Neural cell (in vitro differentiated cells): ENCODE measurements around the gene SFMBT2. TPM values are rescaled to one million over a fixed set of nuclear protein-coding genes. Genes with fewer than 3 reads are reported as not detected.

ENCODE experiments used
- H2AFZ ChIP-seq: fragments of 200-600, 300-800 bp; sonication (generic), shearing (Covaris generic); 2 replicates; pipeline ENCODE4 v1.6.0; 2014; ENCODE audit warnings: low read depth, mild to moderate bottlenecking, antibody characterized with exemption, low read length, moderate library complexity
- H3F3A ChIP-seq: fragments of 200-600 bp; shearing (Covaris generic); 2 replicates; pipeline ENCODE4 v1.6.1; 2016; ENCODE audit warnings: mild to moderate bottlenecking, moderate library complexity, mixed read lengths, antibody characterized with exemption, low read length; ENCODE audit not compliant: insufficient read depth, poor library complexity, severe bottlenecking
- H3K27ac ChIP-seq: fragments of 200-600, 300-800 bp; sonication (generic), shearing (Covaris generic); 2 replicates; pipeline ENCODE4 v1.5.1; 2014; ENCODE audit warnings: mild to moderate bottlenecking, low read length, moderate library complexity
- H3K27me3 ChIP-seq: fragments of 300-800, 200-600 bp; sonication (generic), shearing (Covaris generic); 2 replicates; pipeline ENCODE4 v1.6.0; 2014; ENCODE audit warnings: mild to moderate bottlenecking, low read depth, low read length, moderate library complexity; ENCODE audit not compliant: insufficient read depth
- H3K36me3 ChIP-seq: fragments of 300-800, 200-600 bp; sonication (generic), shearing (Covaris generic); 2 replicates; pipeline ENCODE4 v1.5.1; 2014; ENCODE audit warnings: mild to moderate bottlenecking, antibody characterized with exemption, low read length, moderate library complexity; ENCODE audit not compliant: insufficient read depth
- H3K4me2 ChIP-seq: fragments of 300-800, 200-600 bp; sonication (generic), shearing (Covaris generic); 2 replicates; pipeline ENCODE4 v1.6.0; 2014; ENCODE audit warnings: mild to moderate bottlenecking, low read length
- H3K4me3 ChIP-seq: fragments of 300-800, 200-600 bp; sonication (generic), shearing (Covaris generic); 2 replicates; pipeline ENCODE4 v1.5.1; 2014; ENCODE audit warnings: mild to moderate bottlenecking, low read length, moderate library complexity
- H3K79me2 ChIP-seq: fragments of 200-600 bp; shearing (Covaris generic); replicated peaks from 2 replicates; pipeline ENCODE4 v1.6.0; 2014; ENCODE audit warnings: mild to moderate bottlenecking, low read length, moderate library complexity; ENCODE audit not compliant: insufficient read depth
- H3K9ac ChIP-seq: fragments of 300-800, 200-600 bp; sonication (generic), shearing (Covaris generic); 2 replicates; pipeline ENCODE4 v1.6.1; 2016; ENCODE audit warnings: mild to moderate bottlenecking, low read length, mixed read lengths
- H3K9me2 ChIP-seq: fragments of 200-600 bp; shearing (Covaris generic); 2 replicates; pipeline ENCODE4 v1.6.1; 2016; ENCODE audit warnings: mild to moderate bottlenecking, low read length, mixed read lengths; ENCODE audit not compliant: insufficient read depth
- H3K9me3 ChIP-seq: fragments of 200-600, 300-800 bp; sonication (generic), shearing (Covaris generic); 2 replicates; pipeline ENCODE4 v1.6.1; 2016; ENCODE audit warnings: mild to moderate bottlenecking, mixed run types, low read length, moderate library complexity, mixed read lengths
- H4K20me1 ChIP-seq: fragments of 200-600 bp; shearing (Covaris generic); 2 replicates; pipeline ENCODE4 v1.6.1; 2016; ENCODE audit warnings: mild to moderate bottlenecking, mixed run types; ENCODE audit not compliant: insufficient read depth
- CTCF ChIP-seq: fragments of 450-650 bp; IDR thresholded peaks from 2 replicates; pipeline ENCODE4 v1.5.1; 2014; ENCODE audit warnings: antibody characterized with exemption, mild to moderate bottlenecking, moderate library complexity; ENCODE audit not compliant: poor library complexity, severe bottlenecking
- EP300 ChIP-seq: fragments of 450-650 bp; conservative IDR thresholded peaks from 2 replicates; pipeline ENCODE4 v1.6.1; 2014; ENCODE audit warnings: antibody characterized with exemption, mild to moderate bottlenecking, moderate library complexity; ENCODE audit not compliant: poor library complexity, severe bottlenecking
- EZH2 ChIP-seq: fragments of 200-600, 300-800 bp; shearing (Covaris generic), sonication (generic); IDR thresholded peaks from 2 replicates; pipeline ENCODE4 v1.6.1; 2014; ENCODE audit warnings: antibody characterized with exemption, low read length, borderline replicate concordance, mild to moderate bottlenecking; ENCODE audit not compliant: insufficient read depth, poor library complexity, severe bottlenecking
- POLR2AphosphoS5 ChIP-seq: IDR thresholded peaks from 2 replicates; pipeline ENCODE4 v1.6.1; 2012
- RAD21 ChIP-seq: fragments of 450-650 bp; conservative IDR thresholded peaks from 2 replicates; pipeline ENCODE4 v1.6.1; 2014; ENCODE audit warnings: antibody characterized with exemption, mild to moderate bottlenecking, moderate library complexity
- REST ChIP-seq: IDR thresholded peaks from 2 replicates; pipeline ENCODE4 v1.6.1; 2012; ENCODE audit warnings: borderline replicate concordance
- SMC3 ChIP-seq: fragments of 450-650 bp; conservative IDR thresholded peaks from 2 replicates; pipeline ENCODE4 v1.6.1; 2014; ENCODE audit warnings: antibody characterized with exemption, mild to moderate bottlenecking, moderate library complexity; ENCODE audit not compliant: poor library complexity
- TAF1 ChIP-seq: IDR thresholded peaks from 2 replicates; pipeline ENCODE4 v1.6.1; 2012; ENCODE audit warnings: low read depth
- polyA plus RNA-seq: library from polyadenylated mRNA; depleted of rRNA; stranded (reverse); fragments of >200 nt; gene quantifications from 2 replicates; pipeline ENCODE4 v1.2.3, GENCODE V29; 2014

SFMBT2 gene
- polyA plus RNA-seq, 1 donor from 2014 or later: 1.3 TPM

GRCh38 chr10:7282457-7282856, 128.4 kb downstream of the SFMBT2 start:
- peak; percentile 21 for TF ChIP-seq EP300
- TF ChIP-seq CTCF: no peak
- TF ChIP-seq RAD21: no peak
- TF ChIP-seq TAF1: no peak
- TF ChIP-seq EZH2: no peak
- TF ChIP-seq POLR2AphosphoS5: peak; percentile 57
- no peak for TF ChIP-seq SMC3

GRCh38 chr10:7281429-7281828, 129.4 kb downstream of the SFMBT2 start:
- Histone ChIP-seq H3K36me3 (no peaks in the 10 kb centered on the region), H3K9me2 (no peaks in the 10 kb centered on the region), H4K20me1 (no peaks in the 10 kb centered on the region), H3K79me2 (no peaks in the 10 kb centered on the region), H3K9me3 (no peaks in the 10 kb centered on the region), H3K9ac (no peak overlapping the region), H3F3A (no peaks in the 10 kb centered on the region), H3K4me2 (no peak overlapping the region), H3K27me3 (no peaks in the 10 kb centered on the region), H3K27ac (no peak overlapping the region), H3K4me3 (no peak overlapping the region), H2AFZ (no peak overlapping the region)
- TF ChIP-seq TAF1 (no peak), SMC3 (no peak), REST (no peak)

More at GRCh38 chr10:7282457-7282856, 128.4 kb downstream of the SFMBT2 start:
- H2AFZ ChIP-seq: no peak overlapping the region
- no peaks in the 10 kb centered on the region for H3K36me3 ChIP-seq
- no peaks in the 10 kb centered on the region for H3K9me3 ChIP-seq
- no peaks in the 10 kb centered on the region for H3K9me2 ChIP-seq
- H4K20me1 ChIP-seq: no peaks in the 10 kb centered on the region
- H3K9ac ChIP-seq: no peak overlapping the region
- no peak overlapping the region for H3K4me3 ChIP-seq
- H3K4me2 ChIP-seq: no peak overlapping the region
- no peaks in the 10 kb centered on the region for H3K27me3 ChIP-seq
- H3K27ac ChIP-seq: no peak overlapping the region
- H3K79me2 ChIP-seq: no peaks in the 10 kb centered on the region
- H3F3A ChIP-seq: no peaks in the 10 kb centered on the region

GRCh38 chr10:7279303-7279702, 131.5 kb downstream of the SFMBT2 start:
- Histone ChIP-seq H3K9me3 (no peaks in the 10 kb centered on the region), H4K20me1 (no peaks in the 10 kb centered on the region), H3K9me2 (no peaks in the 10 kb centered on the region), H3K36me3 (no peaks in the 10 kb centered on the region), H3F3A (no peaks in the 10 kb centered on the region), H3K27me3 (no peaks in the 10 kb centered on the region), H3K9ac (no peak overlapping the region), H3K4me3 (no peak overlapping the region), H3K4me2 (no peak overlapping the region), H2AFZ (no peak overlapping the region), H3K27ac (no peak overlapping the region), H3K79me2 (no peaks in the 10 kb centered on the region)
- TF ChIP-seq EP300 (peak; percentile 27), POLR2AphosphoS5 (peak; percentile 63), REST (no peak)
